NCI-H2171 treated with DMSO at 0.1 percent for 48 hours (cell line): Measurements from ENCODE around the gene DAAM1.
A peak's percentile ranks its signal among the peaks of the same experiment; 100 is the strongest.

ENCODE experiments used
- DNase-seq: peaks from one replicate; lab custom pipeline; 2025; lab: John Stamatoyannopoulos, UW

Gene DAAM1

DNA sequence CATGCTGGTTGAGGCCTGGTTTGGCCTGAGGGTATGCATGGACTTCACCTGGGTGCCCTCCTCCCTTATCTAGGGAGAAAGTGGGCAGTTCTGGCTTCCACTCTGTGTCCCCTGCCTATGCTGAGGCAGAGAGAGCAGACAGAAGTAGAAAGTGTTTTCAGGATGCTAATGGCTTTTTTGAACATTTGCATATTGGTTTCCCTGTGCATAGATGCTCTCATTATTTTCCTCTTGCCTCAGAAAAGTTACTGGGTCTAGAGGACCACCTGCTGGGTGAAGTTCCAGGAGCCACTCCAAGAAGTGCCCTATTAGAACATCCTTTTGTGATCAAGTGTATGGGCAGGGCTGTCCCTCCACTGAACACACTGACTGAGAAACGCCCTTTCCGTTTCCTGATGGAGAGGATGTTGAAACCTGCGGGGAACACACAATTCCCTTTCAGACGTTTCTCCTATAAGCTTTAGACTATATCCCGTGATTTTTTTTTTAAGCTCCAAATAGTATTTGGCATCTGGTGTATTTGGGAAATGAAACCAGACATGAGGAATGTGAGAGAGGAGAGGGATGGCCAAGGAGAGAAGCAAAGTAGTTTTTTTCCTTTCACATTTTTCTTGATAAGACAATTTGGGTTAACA, 66.6 kb downstream of the DAAM1 start:
- no peak for DNase-seq

GRCh38 chr14:59256331-59256730, 67.9 kb downstream of the DAAM1 start:
- no peak for DNase-seq

- no peak for DNase-seq
These were observed 72.9 kb downstream of the DAAM1 start for GRCh38 chr14:59261334-59261733.

DNA sequence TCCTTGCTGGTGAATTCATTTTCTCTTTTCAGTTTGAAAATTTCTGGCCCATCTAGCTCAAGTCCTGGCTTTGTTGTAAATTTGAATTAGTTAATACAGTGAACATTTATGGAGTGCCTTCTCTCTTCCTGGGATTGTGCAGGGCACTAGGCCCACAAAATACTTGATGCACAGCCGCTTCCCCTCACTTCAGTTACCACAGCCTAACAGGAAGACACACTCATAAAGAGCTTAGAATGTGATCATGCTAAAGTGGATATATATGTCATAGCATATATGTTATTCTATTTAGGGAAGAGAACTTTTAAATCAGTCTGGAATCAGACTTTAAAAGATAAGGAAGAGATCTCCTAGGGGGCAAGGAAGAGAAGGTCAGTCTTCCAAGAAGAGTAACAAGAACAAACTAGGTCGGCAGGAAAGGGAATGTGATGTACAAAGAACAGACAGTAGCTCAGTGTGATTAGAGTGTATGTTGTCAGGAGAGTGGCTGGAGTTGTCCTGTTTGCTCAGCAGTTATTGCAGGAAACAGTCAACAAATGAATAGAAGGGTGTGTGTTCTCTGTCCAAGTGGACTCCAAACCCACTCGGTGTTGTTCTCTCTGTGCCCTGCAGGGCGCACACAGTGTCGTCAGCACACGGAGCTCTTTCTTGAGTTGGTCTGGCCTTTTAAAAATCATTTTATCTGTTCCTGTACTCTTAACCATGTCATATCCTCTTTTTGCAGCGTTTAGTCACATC, 74.4 kb downstream of the DAAM1 start:
- no peak for DNase-seq

DNA sequence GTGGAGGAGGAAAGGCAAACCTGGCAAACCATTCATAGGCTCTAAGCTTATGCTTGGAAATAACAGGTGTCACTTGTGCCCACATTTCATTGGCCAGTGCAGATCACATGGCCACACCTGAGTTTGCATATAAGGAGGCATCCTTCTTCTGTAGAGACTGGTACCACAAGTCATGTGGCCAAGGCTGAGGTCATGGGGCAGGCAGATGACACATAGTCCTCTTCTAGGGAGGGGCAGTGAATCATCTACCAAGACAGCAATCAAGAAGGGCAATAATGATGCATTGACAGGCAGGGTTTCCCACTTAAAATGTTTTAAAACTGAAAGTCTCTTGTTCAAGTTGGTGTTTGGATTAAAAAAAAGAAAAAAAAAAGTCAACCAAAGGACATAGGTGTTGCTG, 77.3 kb downstream of the DAAM1 start:
- DNase-seq = no peak

DNA sequence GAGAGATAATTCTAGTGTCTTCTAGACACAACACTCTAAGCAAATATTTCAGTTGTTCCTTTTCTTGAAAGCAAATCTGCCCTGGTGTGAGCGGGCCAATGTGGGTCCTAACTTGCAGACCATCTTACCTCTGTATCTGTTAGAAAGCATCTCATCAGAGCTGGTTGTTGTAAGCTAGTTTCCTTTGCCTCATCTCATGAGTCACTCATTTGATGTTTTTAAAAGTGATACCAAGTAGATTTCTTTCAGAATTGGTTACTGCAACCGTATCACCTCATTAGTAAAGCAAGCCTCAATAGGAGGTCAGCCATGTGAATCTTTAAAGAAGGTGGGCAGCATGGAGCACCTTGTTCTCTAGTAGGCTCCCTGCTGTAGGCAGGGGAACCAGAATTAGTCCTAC, 78.6 kb downstream of the DAAM1 start:
- no peak for DNase-seq

DNA sequence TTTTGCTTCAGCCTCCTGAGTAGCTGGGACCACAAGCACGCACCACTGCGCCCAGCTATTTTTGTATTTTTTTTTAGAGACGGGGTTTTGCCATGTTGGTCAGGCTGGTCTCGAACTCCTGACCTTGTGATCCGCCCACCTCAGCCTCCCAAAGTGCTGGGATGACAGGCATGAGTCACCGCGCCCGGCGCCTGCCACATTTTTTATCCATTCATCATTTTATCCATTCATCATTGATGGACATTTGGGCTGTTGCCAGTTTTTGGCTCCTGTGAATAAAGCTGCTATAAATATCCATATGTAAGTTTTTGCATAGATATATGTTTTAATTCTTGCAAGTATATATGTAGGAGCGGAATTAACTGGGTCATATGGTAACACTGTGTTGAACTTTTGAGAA, 79.5 kb downstream of the DAAM1 start:
- DNase-seq = no peak

DNA sequence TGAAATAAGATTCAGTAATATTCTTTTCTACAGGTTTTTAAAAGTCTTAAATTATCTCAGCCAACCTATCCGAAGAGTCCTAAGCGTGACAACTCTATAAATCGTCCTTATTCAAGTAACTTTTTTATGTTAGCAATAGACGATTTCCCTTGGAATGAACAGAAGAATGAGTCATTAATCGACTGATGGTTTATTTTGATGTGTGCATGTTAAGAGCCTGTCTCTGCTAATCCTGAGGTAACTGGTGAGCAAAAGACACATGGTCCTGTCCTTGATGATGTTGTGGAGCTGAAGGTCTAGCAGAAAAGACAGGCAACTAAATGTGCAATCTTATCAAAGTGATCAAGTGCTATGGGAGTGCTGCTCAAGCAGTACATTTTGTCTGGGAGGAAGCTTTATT, 80.4 kb downstream of the DAAM1 start:
- DNase-seq = no peak

GRCh38 chr14:59269466-59269865, 81.0 kb downstream of the DAAM1 start:
- no peak for DNase-seq

- no peak for DNase-seq
These were observed 82.8 kb downstream of the DAAM1 start for GRCh38 chr14:59271256-59271655.

- DNase-seq = no peak
These were observed 83.3 kb downstream of the DAAM1 start for GRCh38 chr14:59271734-59272133.

DNA sequence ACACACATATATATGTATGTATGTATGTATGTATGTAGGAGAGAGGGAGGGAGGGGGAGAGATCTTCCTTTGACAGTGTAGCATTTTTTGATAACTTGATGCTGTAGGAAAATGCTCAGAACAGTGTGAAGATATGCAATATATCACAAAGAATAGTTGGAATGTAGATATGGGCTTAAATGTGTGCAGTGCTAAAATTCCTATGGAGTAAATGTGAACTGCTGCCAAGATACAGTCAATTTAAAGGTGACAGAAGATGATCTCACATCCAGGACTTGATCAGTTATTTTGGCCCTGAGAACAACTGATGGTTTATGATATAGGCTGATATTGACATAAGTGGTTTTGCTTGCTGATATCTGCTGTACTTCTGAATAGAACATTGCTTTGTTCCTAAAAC, 84.2 kb downstream of the DAAM1 start:
- DNase-seq = no peak

DNA sequence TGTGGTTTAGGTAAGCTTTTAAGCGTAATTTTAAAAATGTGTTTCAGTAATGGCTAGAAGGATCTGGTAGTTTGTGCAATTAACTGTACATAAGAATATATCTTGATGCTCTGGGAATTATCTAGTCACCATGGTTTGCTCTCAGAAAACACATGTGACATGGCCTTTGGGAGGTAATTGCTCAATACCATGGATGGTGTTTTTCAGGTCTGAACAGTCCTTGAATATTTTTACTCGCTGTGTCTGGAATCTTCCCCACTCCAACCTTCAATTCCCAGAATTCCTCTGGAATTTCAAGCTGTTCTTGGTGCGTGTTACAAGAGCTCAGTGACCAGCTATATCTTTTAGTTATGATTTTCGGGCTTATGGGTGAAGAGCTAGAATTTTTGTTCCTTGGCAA, 85.3 kb downstream of the DAAM1 start:
- no peak for DNase-seq

- DNase-seq = peak; percentile 89
These were observed 86.5 kb downstream of the DAAM1 start for GRCh38 chr14:59274991-59275391.

GRCh38 chr14:59275668-59276067, 87.2 kb downstream of the DAAM1 start:
- DNase-seq = no peak

DNA sequence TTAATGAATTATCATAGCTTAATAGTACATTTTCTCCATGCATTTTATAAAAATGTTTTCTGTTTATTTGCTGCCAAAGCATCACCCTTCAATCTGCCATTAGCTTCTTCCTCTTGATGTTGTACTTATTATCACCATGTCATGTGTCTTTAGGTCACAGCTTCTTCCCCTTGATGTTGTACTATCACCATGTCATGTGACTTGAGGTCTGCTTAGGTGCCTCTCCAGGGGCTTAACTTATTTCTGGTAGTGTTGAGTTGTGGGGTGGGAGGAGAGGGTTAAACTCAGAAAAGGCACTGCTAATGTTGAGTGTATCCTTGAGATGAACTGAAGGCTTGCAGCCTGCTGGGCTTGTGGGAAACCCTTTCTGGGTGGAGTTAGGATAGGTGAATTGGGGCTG, 87.8 kb downstream of the DAAM1 start:
- DNase-seq = no peak

GRCh38 chr14:59277659-59278058, 89.2 kb downstream of the DAAM1 start:
- no peak for DNase-seq

DNA sequence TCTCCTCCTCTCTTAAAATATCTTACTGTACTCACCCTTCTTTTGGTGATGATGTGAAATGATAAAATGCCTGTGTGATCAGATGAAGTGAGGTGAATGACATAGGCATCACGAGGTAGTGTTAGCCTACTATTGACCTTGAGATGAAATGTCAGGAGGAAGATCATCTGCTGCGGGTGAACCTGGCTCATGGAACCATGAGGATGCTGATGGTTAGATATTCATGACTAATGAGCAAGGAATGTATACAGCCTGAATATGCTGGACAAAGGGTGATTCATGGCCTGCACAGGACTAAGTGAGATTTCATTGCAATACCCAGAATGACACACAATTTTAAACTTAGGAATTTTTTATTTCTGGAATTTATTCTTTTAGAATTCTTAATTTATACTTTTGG, 89.6 kb downstream of the DAAM1 start:
- no peak for DNase-seq

GRCh38 chr14:59280961-59281360, 92.5 kb downstream of the DAAM1 start:
- DNase-seq = no peak

GRCh38 chr14:59281609-59282377, 93.3 kb downstream of the DAAM1 start:
- no peak for DNase-seq

- DNase-seq = no peak
These were observed 93.9 kb downstream of the DAAM1 start for GRCh38 chr14:59282378-59282765.

DNA sequence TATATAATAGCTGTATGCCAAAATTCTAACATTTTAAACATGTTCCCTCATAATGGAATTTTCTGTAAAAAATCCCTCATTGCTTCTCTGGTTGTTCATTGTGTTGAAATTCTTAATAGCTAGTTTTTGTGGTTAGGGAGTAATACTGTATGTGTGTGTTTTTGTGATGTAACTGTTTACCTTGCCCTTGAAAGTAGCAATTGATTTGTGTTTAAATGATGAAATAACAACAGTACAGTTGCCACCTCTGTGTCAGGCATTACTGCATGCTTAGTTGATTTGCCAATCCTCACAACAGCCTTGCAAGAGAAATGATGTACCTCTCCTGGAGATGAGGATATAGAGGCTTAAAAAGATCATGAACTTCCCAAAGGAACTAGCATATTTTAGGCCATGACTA, 94.9 kb downstream of the DAAM1 start:
- no peak for DNase-seq

DNA sequence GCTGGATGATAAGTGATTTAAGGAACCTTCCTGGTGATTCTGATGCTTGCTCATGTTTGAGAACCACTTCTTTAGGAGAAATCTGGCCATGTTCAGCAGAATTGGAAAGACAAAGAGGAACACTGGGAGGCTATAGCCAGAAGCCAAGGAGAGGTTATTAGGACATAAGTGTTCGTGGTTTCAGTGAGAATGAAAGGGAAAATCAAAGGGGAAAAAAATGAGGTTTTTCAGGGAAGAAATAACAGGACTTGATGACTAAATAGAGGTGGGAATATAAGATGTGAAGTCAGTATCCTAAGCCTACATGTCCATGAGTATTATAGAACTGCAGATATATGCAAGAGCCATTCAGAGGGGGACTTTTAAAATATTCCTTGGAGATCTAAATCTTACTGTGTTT, 95.6 kb downstream of the DAAM1 start:
- no peak for DNase-seq
